Activated naive CD8-positive, alpha-beta T cell treated with anti-CD3 and anti-CD28 coated beads, Interleukin-2, amount 50 U/mL, for 16 hours (primary cell): ENCODE results near the gene ANKH.

Experiments used
- DNase-seq: peaks from one replicate; pipeline ENCODE4 v3.0.0-alpha.2; 2020; ENCODE audit warnings: low read depth, low spot score

ANKH gene

GRCh38 chr5:14790911-14791310 is 80.7 kb downstream of the ANKH start:
- no peak for DNase-seq

- no peak for DNase-seq
Observed at GRCh38 chr5:14790220-14790619, 81.4 kb downstream of the ANKH start.

- no peak for DNase-seq
Observed at GRCh38 chr5:14787801-14788579, 83.6 kb downstream of the ANKH start.

- no peak for DNase-seq
Observed at GRCh38 chr5:14783691-14784090, 87.9 kb downstream of the ANKH start.

- no peak for DNase-seq
Observed at GRCh38 chr5:14782591-14782990, 89.0 kb downstream of the ANKH start.

- no peak for DNase-seq
Observed at GRCh38 chr5:14781106-14781505, 90.5 kb downstream of the ANKH start.

GRCh38 chr5:14779975-14780374 is 91.6 kb downstream of the ANKH start:
- DNase-seq = no peak

- DNase-seq = no peak
Observed at GRCh38 chr5:14778792-14779070, 92.8 kb downstream of the ANKH start.

GRCh38 chr5:14777932-14778791 is 93.4 kb downstream of the ANKH start:
- no peak for DNase-seq

- no peak for DNase-seq
Observed at GRCh38 chr5:14777187-14777586, 94.4 kb downstream of the ANKH start.

- no peak for DNase-seq
Observed at GRCh38 chr5:14776602-14777001, 95.0 kb downstream of the ANKH start.

GRCh38 chr5:14775857-14776256 is 95.7 kb downstream of the ANKH start:
- no peak for DNase-seq

GRCh38 chr5:14773588-14773987 is 98.0 kb downstream of the ANKH start:
- DNase-seq = no peak

GRCh38 chr5:14771972-14772371 is 99.6 kb downstream of the ANKH start:
- no peak for DNase-seq

GRCh38 chr5:14771189-14771588 is 100.4 kb downstream of the ANKH start:
- DNase-seq = no peak

- DNase-seq = no peak
Observed at GRCh38 chr5:14768508-14769365, 102.8 kb downstream of the ANKH start.

- DNase-seq = no peak
Observed at GRCh38 chr5:14767735-14768507, 103.7 kb downstream of the ANKH start.

- no peak for DNase-seq
Observed at GRCh38 chr5:14767053-14767452, 104.5 kb downstream of the ANKH start.

- no peak for DNase-seq
Observed at GRCh38 chr5:14766584-14766983, 105.0 kb downstream of the ANKH start.

- no peak for DNase-seq
Observed at GRCh38 chr5:14765587-14765986, 106.0 kb downstream of the ANKH start.

- DNase-seq = no peak
Observed at GRCh38 chr5:14762549-14763216, 108.9 kb downstream of the ANKH start.
